ENCODE results near the gene AGAP9.

AGAP9 gene

DNA sequence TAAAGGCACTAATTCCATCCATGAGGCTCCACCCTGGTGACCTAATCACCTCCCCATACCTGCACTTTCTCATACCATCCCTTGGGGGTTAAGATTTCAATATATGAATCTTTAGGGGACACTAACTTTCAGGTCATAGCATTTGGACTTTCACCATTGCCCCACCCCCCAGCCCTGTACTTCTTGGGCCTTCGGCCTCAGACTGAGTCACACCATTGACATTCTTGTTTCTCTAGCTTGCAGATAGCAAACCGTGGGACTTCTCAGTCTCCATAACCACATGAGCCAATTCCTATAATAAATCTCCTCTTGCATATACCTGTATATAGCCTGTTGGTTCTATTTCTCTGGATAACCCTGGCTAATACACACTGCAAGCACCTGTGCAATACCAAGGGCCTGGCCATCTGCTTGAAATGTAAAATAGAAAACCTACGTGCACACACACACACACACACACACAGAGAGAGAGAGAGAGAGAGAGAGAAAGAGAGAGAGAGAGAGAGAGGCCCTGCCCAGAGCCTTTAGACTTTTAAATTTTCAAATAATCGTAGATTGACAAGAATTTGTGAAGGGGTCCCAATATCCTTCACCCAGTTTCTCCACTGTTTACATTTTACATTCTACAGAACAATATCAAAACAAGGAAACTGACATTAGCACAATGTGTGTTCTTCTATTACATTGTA lies 64.8 kb downstream of the AGAP9 start:
- no peak overlapping the region for H3K4me3 ChIP-seq (ENCODE audit: severe bottlenecking)
- TF ChIP-seq, protein P1, sequence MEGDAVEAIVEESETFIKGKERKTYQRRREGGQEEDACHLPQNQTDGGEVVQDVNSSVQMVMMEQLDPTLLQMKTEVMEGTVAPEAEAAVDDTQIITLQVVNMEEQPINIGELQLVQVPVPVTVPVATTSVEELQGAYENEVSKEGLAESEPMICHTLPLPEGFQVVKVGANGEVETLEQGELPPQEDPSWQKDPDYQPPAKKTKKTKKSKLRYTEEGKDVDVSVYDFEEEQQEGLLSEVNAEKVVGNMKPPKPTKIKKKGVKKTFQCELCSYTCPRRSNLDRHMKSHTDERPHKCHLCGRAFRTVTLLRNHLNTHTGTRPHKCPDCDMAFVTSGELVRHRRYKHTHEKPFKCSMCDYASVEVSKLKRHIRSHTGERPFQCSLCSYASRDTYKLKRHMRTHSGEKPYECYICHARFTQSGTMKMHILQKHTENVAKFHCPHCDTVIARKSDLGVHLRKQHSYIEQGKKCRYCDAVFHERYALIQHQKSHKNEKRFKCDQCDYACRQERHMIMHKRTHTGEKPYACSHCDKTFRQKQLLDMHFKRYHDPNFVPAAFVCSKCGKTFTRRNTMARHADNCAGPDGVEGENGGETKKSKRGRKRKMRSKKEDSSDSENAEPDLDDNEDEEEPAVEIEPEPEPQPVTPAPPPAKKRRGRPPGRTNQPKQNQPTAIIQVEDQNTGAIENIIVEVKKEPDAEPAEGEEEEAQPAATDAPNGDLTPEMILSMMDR (IDR thresholded peaks at IDR 0.05; ENCODE audit: poor library complexity, severe bottlenecking): no peak
- DNase-seq (ENCODE audit: low spot score) (no peak), ATAC-seq (ENCODE audit: low read depth) (no peak)
- H3K4me1 ChIP-seq (ENCODE audit: insufficient read depth, poor library complexity, severe bottlenecking): peaks cover 5% of the 10 kb centered on the region
- no peaks in the 10 kb centered on the region for H3K36me3 ChIP-seq (ENCODE audit: low read depth)
- H3K9me3 ChIP-seq (ENCODE audit: severe bottlenecking): no peaks in the 10 kb centered on the region
- H3K27ac ChIP-seq (ENCODE audit: poor library complexity, severe bottlenecking): no peak overlapping the region
- no peaks in the 10 kb centered on the region for H3K27me3 ChIP-seq (ENCODE audit: insufficient read depth, poor library complexity, severe bottlenecking)

DNA sequence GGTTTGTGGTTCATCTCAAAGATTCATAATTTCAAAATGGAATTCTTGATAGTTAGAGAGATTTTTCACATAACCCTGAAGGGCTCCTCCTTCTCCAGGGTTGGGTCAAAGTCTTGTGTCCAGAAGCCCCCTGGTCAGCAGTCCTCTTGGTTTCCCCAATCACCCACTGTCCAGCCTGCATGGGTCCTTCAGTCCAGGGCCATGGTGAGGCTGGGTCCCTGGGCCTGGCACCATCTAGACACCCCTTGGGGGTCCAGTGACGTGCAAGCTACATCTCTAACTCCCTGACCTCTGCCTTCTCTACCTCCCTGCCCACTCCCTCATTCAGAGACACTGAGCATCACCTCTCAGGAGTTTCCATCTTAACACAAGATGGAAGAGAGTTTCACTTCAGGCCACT lies 65.6 kb downstream of the AGAP9 start:
- TF ChIP-seq, protein P1 (IDR thresholded peaks at IDR 0.05; ENCODE audit: poor library complexity, severe bottlenecking): no peak

DNA sequence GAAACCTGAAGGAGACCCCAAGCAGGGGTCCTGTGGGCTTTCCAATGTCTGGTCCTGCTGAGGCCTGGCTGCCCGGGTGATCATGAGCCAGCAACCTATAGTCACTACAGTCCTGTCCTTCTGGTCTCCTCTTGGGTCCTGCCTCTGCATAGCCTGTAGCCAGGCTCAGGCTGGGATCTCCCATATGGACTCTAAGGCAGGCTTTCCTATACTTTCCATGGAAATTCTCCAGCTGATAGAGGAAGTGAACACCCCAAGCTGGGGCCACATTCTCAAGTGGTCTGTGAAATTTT lies 66.0 kb downstream of the AGAP9 start:
- no peaks in the 10 kb centered on the region for H3K27me3 ChIP-seq (ENCODE audit: insufficient read depth, poor library complexity, severe bottlenecking)
- DNase-seq (ENCODE audit: low spot score): no peak
- TF ChIP-seq, protein P1 (IDR thresholded peaks at IDR 0.05; ENCODE audit: poor library complexity, severe bottlenecking): no peak
- no peak overlapping the region for H3K4me3 ChIP-seq (ENCODE audit: severe bottlenecking)
- no peaks in the 10 kb centered on the region for H3K36me3 ChIP-seq (ENCODE audit: low read depth)
- H3K27ac ChIP-seq (ENCODE audit: poor library complexity, severe bottlenecking): no peak overlapping the region
- H3K4me1 ChIP-seq (ENCODE audit: insufficient read depth, poor library complexity, severe bottlenecking): peaks cover 5% of the 10 kb centered on the region
- no peak for ATAC-seq (ENCODE audit: low read depth)
- no peaks in the 10 kb centered on the region for H3K9me3 ChIP-seq (ENCODE audit: severe bottlenecking)

More for the DNA sequence above, 65.6 kb downstream of the AGAP9 start:
- H3K4me3 ChIP-seq (ENCODE audit: severe bottlenecking): no peak overlapping the region
- H3K27ac ChIP-seq (ENCODE audit: poor library complexity, severe bottlenecking): no peak overlapping the region
- DNase-seq (ENCODE audit: low spot score) (no peak), ATAC-seq (ENCODE audit: low read depth) (no peak)
- H3K27me3 ChIP-seq (ENCODE audit: insufficient read depth, poor library complexity, severe bottlenecking): no peaks in the 10 kb centered on the region
- H3K4me1 ChIP-seq (ENCODE audit: insufficient read depth, poor library complexity, severe bottlenecking): peaks cover 5% of the 10 kb centered on the region
- no peaks in the 10 kb centered on the region for H3K36me3 ChIP-seq (ENCODE audit: low read depth)
- H3K9me3 ChIP-seq (ENCODE audit: severe bottlenecking): no peaks in the 10 kb centered on the region

DNA sequence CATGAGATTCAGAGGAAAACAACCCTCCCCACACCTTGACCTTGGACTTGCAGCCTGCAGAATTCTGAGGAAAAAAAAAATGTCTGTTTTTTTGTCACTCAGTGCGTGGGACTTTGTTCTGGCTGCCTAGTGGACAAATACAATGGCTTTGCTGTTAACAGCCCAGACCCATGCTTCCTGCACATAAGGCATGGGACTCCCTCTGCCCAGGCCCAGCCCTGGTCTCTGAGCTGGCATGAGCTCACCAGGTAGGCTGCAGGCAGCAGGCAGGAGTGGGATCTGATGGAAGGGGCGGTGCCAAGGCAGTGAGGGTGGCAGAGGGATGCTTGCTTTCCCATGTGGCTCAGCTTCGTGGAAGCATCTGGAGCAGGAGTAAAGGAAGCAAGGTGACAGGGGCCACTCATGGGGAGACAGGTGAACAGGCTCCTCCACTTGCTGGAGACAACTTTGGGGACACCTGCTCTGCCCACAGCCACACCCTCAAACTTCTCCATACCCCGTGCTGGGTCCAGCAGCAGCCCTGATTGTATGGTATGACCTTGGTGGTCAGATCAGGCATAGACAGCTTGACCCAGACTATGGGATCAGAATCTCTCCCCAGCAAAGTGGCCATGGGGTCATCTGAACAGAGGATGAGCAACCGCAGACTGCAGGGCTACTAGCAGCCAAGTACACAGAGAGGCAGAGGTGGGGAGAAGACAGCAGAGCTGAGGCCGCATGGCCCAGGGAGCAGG lies 66.5 kb downstream of the AGAP9 start:
- DNase-seq (ENCODE audit: low spot score): no peak
- no peaks in the 10 kb centered on the region for H3K36me3 ChIP-seq (ENCODE audit: low read depth)
- no peak for ATAC-seq (ENCODE audit: low read depth)

More for the DNA sequence above, 66.5 kb downstream of the AGAP9 start:
- no peaks in the 10 kb centered on the region for H3K9me3 ChIP-seq (ENCODE audit: severe bottlenecking)
- TF ChIP-seq, protein P1 (IDR thresholded peaks at IDR 0.05; ENCODE audit: poor library complexity, severe bottlenecking): no peak
- no peak overlapping the region for H3K27ac ChIP-seq (ENCODE audit: poor library complexity, severe bottlenecking)
- no peak overlapping the region for H3K4me3 ChIP-seq (ENCODE audit: severe bottlenecking)
- no peaks in the 10 kb centered on the region for H3K27me3 ChIP-seq (ENCODE audit: insufficient read depth, poor library complexity, severe bottlenecking)
- peaks cover 5% of the 10 kb centered on the region for H3K4me1 ChIP-seq (ENCODE audit: insufficient read depth, poor library complexity, severe bottlenecking)

Measured in RWPE2 (cell line).